GM12891 (cell line): Measurements from ENCODE around the gene NFYB.

ENCODE experiments used
- POLR2A ChIP-seq: IDR thresholded peaks from 2 replicates; pipeline ENCODE4 v1.6.1; 2011; ENCODE audit warnings: low read depth, low read length, control low read depth
- POLR2AphosphoS5 ChIP-seq: IDR thresholded peaks from 2 replicates; pipeline ENCODE4 v1.6.1; 2011; ENCODE audit warnings: low read depth, low read length, control low read depth
- SPI1 ChIP-seq: IDR thresholded peaks from 2 replicates; pipeline ENCODE4 v1.6.1; 2011; ENCODE audit warnings: low read depth, low read length, control low read depth

DNA sequence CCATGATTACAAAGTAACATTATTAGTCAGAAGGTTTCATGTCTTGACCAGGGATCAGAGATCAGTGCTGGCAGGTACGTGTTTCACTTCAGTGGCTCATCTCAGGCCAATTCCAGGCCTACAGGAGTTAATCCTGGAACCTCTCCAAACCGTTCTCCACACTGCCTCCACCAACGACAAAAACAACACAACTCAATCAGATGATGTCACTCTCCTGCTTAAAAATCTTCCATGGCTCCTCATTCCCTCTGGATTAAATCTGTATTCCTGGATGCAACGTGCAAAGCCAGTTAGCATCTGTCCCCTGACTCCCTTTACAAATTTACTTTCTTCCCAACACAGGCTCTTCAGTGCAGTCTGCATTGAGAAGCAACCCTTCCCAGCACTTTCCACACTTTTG is 43.3 kb upstream of the NFYB start:
- TF ChIP-seq POLR2AphosphoS5, result no peak
- no peak for TF ChIP-seq POLR2A
- TF ChIP-seq SPI1, result no peak
